IPS DF 6.9 (cell line): ENCODE data around the gene RBM26.

Experiments used
- DNase-seq: peaks from one replicate; pipeline ENCODE4 v3.0.0-alpha.2; 2013; ENCODE audit warnings: low read depth, low spot score
- H3K27ac ChIP-seq: one replicate; pipeline ENCODE4 v1.5.1; 2013; ENCODE audit warnings: low read length, control low read depth
- H3K27me3 ChIP-seq: 2 replicates; pipeline ENCODE4 v1.6.1; 2013; ENCODE audit warnings: mild to moderate bottlenecking, low read length; ENCODE audit not compliant: control insufficient read depth, insufficient read depth
- H3K36me3 ChIP-seq: 2 replicates; pipeline ENCODE4 v1.6.1; 2013; ENCODE audit warnings: low read length; ENCODE audit not compliant: control insufficient read depth, insufficient read depth
- H3K4me1 ChIP-seq: 2 replicates; pipeline ENCODE4 v1.6.1; 2013; ENCODE audit warnings: low read length; ENCODE audit not compliant: control insufficient read depth, insufficient read depth
- H3K4me3 ChIP-seq: 2 replicates; pipeline ENCODE4 v1.5.1; 2013; ENCODE audit warnings: mild to moderate bottlenecking, low read length
- H3K9me3 ChIP-seq: 2 replicates; pipeline ENCODE4 v1.6.1; 2013; ENCODE audit warnings: low read length, inconsistent platforms; ENCODE audit not compliant: control insufficient read depth, insufficient read depth
- WGBS: extraction: QIAGEN DNeasy Blood & Tissue Kit; methylation state at CpG from one replicate; pipeline ENCODE4 v1.1.7; 2013; ENCODE audit warnings: mixed read lengths, missing lambda C conversion rate; ENCODE audit not compliant: insufficient read length, insufficient coverage; 5-methylcytosine and 5-hydroxymethylcytosine counted together

The RBM26 gene

DNA sequence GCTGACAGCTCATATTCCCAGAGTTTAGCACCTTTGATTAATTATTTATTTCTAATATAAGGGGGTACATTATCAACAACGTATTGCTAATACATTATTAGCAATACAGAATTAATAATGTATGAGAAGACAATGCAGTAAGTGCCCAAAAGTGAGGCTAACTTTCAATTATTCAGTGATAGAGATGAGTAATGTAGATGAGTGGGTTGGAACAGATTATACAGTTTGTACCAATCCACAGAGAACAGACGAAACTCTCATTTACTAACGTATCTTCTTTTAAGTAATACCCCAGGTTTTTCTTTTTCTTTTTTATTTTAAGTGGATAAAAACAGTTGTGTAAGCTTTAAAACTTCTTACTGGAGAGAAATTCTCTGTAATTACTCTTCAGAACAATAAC lies 36.7 kb upstream of the RBM26 start:
- Histone ChIP-seq H3K4me1 (no peaks in the 10 kb centered on the region), H3K4me3 (no peak overlapping the region), H3K27ac (no peak overlapping the region), H3K27me3 (no peaks in the 10 kb centered on the region), H3K9me3 (no peaks in the 10 kb centered on the region), H3K36me3 (no peaks in the 10 kb centered on the region)
- no CpG with 5 or more reads among the region's 3 CpGs for WGBS
- DNase-seq = no peak

GRCh38 chr13:79442221-79442620 lies 36.2 kb upstream of the RBM26 start:
- Histone ChIP-seq H3K27ac (no peak overlapping the region), H3K9me3 (no peaks in the 10 kb centered on the region), H3K4me1 (no peaks in the 10 kb centered on the region), H3K36me3 (no peaks in the 10 kb centered on the region), H3K27me3 (no peaks in the 10 kb centered on the region), H3K4me3 (no peak overlapping the region)
- no CpG with 5 or more reads among the region's 1 CpG for WGBS
- no peak for DNase-seq

GRCh38 chr13:79440958-79441528 lies 35.0 kb upstream of the RBM26 start:
- no peaks in the 10 kb centered on the region for H3K27me3 ChIP-seq
- no peak for DNase-seq
- no peak overlapping the region for H3K27ac ChIP-seq
- no peaks in the 10 kb centered on the region for H3K9me3 ChIP-seq
- no peaks in the 10 kb centered on the region for H3K4me1 ChIP-seq
- WGBS = no CpG with 5 or more reads among the region's 5 CpGs
- H3K36me3 ChIP-seq = no peaks in the 10 kb centered on the region
- no peak overlapping the region for H3K4me3 ChIP-seq

DNA sequence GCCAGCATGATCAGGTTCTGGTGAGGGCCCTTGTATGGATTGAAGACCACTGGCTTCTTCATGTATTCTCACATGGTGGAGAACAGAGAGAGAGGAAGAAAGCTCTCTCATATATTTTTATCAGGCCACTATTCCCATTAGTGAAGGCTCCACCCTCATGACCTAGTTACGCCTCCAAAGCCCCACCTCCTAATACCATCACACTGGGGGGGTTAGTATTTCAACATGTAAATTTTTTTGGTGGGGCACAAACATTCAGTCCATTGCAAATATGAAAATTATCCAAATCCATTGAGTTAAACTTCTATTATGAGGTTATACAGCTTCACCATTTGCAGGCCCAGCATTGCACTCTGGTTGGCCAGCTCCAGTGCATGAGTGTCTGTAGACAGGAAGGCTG lies 33.2 kb upstream of the RBM26 start:
- WGBS = no CpG with 5 or more reads among the region's 1 CpG
- H3K27ac ChIP-seq = no peak overlapping the region
- H3K27me3 ChIP-seq = no peaks in the 10 kb centered on the region
- no peaks in the 10 kb centered on the region for H3K9me3 ChIP-seq
- no peak for DNase-seq
- no peaks in the 10 kb centered on the region for H3K4me1 ChIP-seq
- no peaks in the 10 kb centered on the region for H3K36me3 ChIP-seq
- no peak overlapping the region for H3K4me3 ChIP-seq

GRCh38 chr13:79435561-79435990 lies 29.5 kb upstream of the RBM26 start:
- no peak overlapping the region for H3K27ac ChIP-seq
- H3K9me3 ChIP-seq = no peaks in the 10 kb centered on the region
- no peaks in the 10 kb centered on the region for H3K27me3 ChIP-seq
- no peak overlapping the region for H3K4me3 ChIP-seq
- WGBS = no CpG with 5 or more reads among the region's 1 CpG
- DNase-seq = no peak
- no peaks in the 10 kb centered on the region for H3K36me3 ChIP-seq
- H3K4me1 ChIP-seq = no peaks in the 10 kb centered on the region

DNA sequence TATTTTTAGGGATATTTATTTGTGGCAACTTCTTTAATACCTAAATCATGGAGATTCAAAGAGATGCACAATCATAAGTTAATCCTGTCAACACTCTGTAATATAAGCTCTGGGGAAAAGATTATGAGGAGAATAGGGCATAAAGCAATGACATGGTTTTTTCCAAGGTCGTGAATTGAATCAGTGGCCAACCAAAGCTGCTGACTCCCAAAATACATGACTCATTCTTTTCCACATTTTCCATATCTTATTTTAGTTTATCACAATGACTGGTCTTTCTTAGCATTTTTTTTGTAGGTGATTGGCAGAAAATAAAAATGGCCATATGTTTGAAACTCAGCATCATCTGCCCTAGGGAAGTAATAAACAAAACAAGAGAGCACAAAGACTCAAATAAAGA lies 28.5 kb upstream of the RBM26 start:
- DNase-seq = no peak
- Histone ChIP-seq H3K9me3 (no peaks in the 10 kb centered on the region), H3K27ac (no peak overlapping the region), H3K4me3 (no peak overlapping the region), H3K4me1 (no peaks in the 10 kb centered on the region), H3K27me3 (no peaks in the 10 kb centered on the region), H3K36me3 (no peaks in the 10 kb centered on the region)
- no CpG with 5 or more reads among the region's 1 CpG for WGBS

GRCh38 chr13:79432992-79433391 lies 26.9 kb upstream of the RBM26 start:
- H3K4me1 ChIP-seq = no peaks in the 10 kb centered on the region
- no peaks in the 10 kb centered on the region for H3K36me3 ChIP-seq
- no peak overlapping the region for H3K4me3 ChIP-seq
- no peak overlapping the region for H3K27ac ChIP-seq
- DNase-seq = no peak
- H3K9me3 ChIP-seq = no peaks in the 10 kb centered on the region
- no CpG with 5 or more reads among the region's 11 CpGs for WGBS
- H3K27me3 ChIP-seq = no peaks in the 10 kb centered on the region

- DNase-seq = no peak
- Histone ChIP-seq H3K4me3 (no peak overlapping the region), H3K27ac (no peak overlapping the region), H3K4me1 (no peaks in the 10 kb centered on the region), H3K27me3 (no peaks in the 10 kb centered on the region), H3K9me3 (no peaks in the 10 kb centered on the region), H3K36me3 (no peaks in the 10 kb centered on the region)
- no CpG with 5 or more reads among the region's 6 CpGs for WGBS
Observed at GRCh38 chr13:79432086-79432485, 26.0 kb upstream of the RBM26 start.

- H3K36me3 ChIP-seq = no peaks in the 10 kb centered on the region
- H3K27ac ChIP-seq = no peak overlapping the region
- no peak for DNase-seq
- no peaks in the 10 kb centered on the region for H3K27me3 ChIP-seq
- H3K4me3 ChIP-seq = no peak overlapping the region
- no peaks in the 10 kb centered on the region for H3K4me1 ChIP-seq
- H3K9me3 ChIP-seq = no peaks in the 10 kb centered on the region
Observed at GRCh38 chr13:79429309-79429708, 23.3 kb upstream of the RBM26 start.

DNA sequence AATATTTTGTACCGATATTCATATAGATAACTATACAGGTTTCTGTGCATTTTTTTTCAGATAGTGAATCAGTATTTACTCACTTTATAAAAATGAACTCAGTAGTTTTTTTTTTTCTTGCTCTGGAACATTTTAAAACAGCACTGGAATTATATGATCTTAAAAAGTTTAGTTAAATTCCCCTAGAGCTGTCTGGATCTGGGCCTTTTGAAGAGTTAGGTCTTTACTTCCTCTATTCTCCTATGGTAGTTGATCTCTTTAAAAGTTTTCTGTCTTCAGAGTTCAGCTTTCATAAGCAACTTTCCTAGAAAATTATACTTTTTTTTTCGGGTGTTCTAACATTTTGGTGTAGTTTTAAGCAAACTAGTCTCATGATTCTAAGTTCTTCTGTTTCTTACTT lies 21.8 kb upstream of the RBM26 start:
- WGBS = no CpG with 5 or more reads among the region's 2 CpGs
- Histone ChIP-seq H3K9me3 (no peaks in the 10 kb centered on the region), H3K27me3 (no peaks in the 10 kb centered on the region), H3K27ac (no peak overlapping the region), H3K4me3 (no peak overlapping the region), H3K36me3 (no peaks in the 10 kb centered on the region), H3K4me1 (no peaks in the 10 kb centered on the region)
- no peak for DNase-seq

DNA sequence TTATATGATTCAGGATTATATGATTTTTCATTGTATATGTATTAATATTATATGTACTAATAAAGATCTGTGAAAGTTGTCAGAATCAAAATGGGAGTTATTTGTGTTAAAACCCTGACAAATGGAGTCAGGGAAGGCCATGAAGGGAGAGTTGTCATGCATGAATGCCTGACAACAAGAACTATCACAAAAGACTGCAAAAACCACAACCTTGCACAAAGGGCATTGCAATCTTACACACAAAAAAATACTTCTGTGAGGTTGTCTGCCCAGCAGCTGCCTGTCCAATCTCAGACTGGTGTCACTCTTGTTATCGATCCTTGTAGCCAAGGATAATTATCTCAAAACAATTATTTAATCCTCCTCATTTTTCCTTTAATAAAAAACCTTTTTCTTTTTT lies 21.2 kb upstream of the RBM26 start:
- DNase-seq = no peak
- no peak overlapping the region for H3K4me3 ChIP-seq
- no peaks in the 10 kb centered on the region for H3K9me3 ChIP-seq
- H3K36me3 ChIP-seq = no peaks in the 10 kb centered on the region
- no peak overlapping the region for H3K27ac ChIP-seq
- WGBS = no CpG with 5 or more reads among the region's 1 CpG
- no peaks in the 10 kb centered on the region for H3K27me3 ChIP-seq
- no peaks in the 10 kb centered on the region for H3K4me1 ChIP-seq
